ENCODE measurements around the gene TRABD2A.

DNA sequence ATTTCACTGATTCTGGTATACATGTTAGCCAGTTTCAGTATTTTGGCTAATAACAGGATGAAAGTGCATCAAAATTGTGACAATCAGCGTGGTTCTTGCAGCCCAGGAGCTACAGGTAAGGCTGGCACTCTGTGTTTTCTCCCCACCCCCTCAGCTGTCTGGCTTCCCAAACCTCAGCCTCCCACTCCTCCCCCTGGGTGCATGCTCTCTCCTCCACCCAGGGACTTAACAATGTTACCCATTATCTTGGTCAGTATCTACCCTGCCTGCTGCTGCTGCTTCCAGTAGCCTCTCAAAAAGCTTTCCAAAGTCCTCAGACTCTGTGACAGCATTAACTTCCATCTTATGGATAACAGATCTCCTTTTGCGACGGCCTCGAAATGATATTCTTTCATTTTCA is 41.0 kb downstream of the TRABD2A start:
- TF ChIP-seq EZH2 (IDR thresholded peaks at IDR 0.05) (no peak), POLR2AphosphoS5 (IDR thresholded peaks at IDR 0.05; ENCODE audit: borderline replicate concordance, low read depth, low read length) (no peak), FOXP2 (optimal IDR thresholded peaks at IDR 0.05; ENCODE audit: control extremely low read depth, extremely low read length, insufficient read depth) (no peak)
